ENCODE results near the gene PCNX2.

PCNX2 gene

GRCh38 chr1:232983817-232984567, 311.5 kb downstream of the PCNX2 start:
- DNase-seq (ENCODE audit: low read depth), result no peak

- DNase-seq (ENCODE audit: low read depth), result no peak
These were observed 312.1 kb downstream of the PCNX2 start for GRCh38 chr1:232983375-232983774.

- no peak for DNase-seq (ENCODE audit: low read depth)
These were observed 313.1 kb downstream of the PCNX2 start for GRCh38 chr1:232982238-232982944.

- no peak for DNase-seq (ENCODE audit: low read depth)
These were observed 314.5 kb downstream of the PCNX2 start for GRCh38 chr1:232980986-232981560.

- DNase-seq (ENCODE audit: low read depth), result no peak
These were observed 315.1 kb downstream of the PCNX2 start for GRCh38 chr1:232980355-232980978.

- no peak for DNase-seq (ENCODE audit: low read depth)
These were observed 316.0 kb downstream of the PCNX2 start for GRCh38 chr1:232979558-232979957.

- DNase-seq (ENCODE audit: low read depth), result no peak
These were observed 316.7 kb downstream of the PCNX2 start for GRCh38 chr1:232978815-232979214.

- no peak for DNase-seq (ENCODE audit: low read depth)
These were observed 317.4 kb downstream of the PCNX2 start for GRCh38 chr1:232978091-232978634.

- DNase-seq (ENCODE audit: low read depth), result no peak
These were observed 320.6 kb downstream of the PCNX2 start for GRCh38 chr1:232974971-232975370.

GRCh38 chr1:232973652-232974611, 321.6 kb downstream of the PCNX2 start:
- no peak for DNase-seq (ENCODE audit: low read depth)

GRCh38 chr1:232970508-232970907, 325.0 kb downstream of the PCNX2 start:
- DNase-seq (ENCODE audit: low read depth), result no peak

GRCh38 chr1:232969799-232970198, 325.7 kb downstream of the PCNX2 start:
- DNase-seq (ENCODE audit: low read depth), result no peak

GRCh38 chr1:232968965-232969364, 326.6 kb downstream of the PCNX2 start:
- DNase-seq (ENCODE audit: low read depth), result no peak

- no peak for DNase-seq (ENCODE audit: low read depth)
These were observed 327.1 kb downstream of the PCNX2 start for GRCh38 chr1:232968391-232968790.

GRCh38 chr1:232966663-232967062, 328.9 kb downstream of the PCNX2 start:
- no peak for DNase-seq (ENCODE audit: low read depth)

- no peak for DNase-seq (ENCODE audit: low read depth)
These were observed 329.7 kb downstream of the PCNX2 start for GRCh38 chr1:232965912-232966217.

GRCh38 chr1:232965124-232965911, 330.2 kb downstream of the PCNX2 start:
- no peak for DNase-seq (ENCODE audit: low read depth)

GRCh38 chr1:232964601-232965000, 330.9 kb downstream of the PCNX2 start:
- no peak for DNase-seq (ENCODE audit: low read depth)

GRCh38 chr1:232962761-232963745, 332.5 kb downstream of the PCNX2 start:
- DNase-seq (ENCODE audit: low read depth), result no peak
